Transverse colon (tissue), 4 donors: ENCODE measurements around the gene CRYGA.

Experiments
- POLR2A ChIP-seq: fragments of 450-650 bp; IDR thresholded peaks from one replicate; pipeline ENCODE4 v1.6.1; 2016; ENCODE audit warnings: antibody characterized with exemption, mild to moderate bottlenecking, moderate library complexity
- POLR2AphosphoS5 ChIP-seq, 3 donors: sonication (generic); formaldehyde crosslinking; IDR thresholded peaks; one replicate each; pipeline ENCODE4 v1.6.1; 2016; ENCODE audit warnings: antibody characterized with exemption in 3 of 3
- TF ChIP-seq, protein P1 (sequence below), 5 experiments: fragments of 200-600 bp in 3 of 5; fragments of 450-650 bp in 2 of 5; sonication (generic) in 3 of 5; IDR thresholded peaks; 1 replicate in 2 of 5; 2 replicates in 3 of 5; pipeline ENCODE4 v1.5.1; 2016 to 2017; ENCODE audit warnings: antibody characterized with exemption in 5 of 5, inconsistent platforms in 3 of 5, mild to moderate bottlenecking in 2 of 5, moderate library complexity in 1 of 5

DNA sequence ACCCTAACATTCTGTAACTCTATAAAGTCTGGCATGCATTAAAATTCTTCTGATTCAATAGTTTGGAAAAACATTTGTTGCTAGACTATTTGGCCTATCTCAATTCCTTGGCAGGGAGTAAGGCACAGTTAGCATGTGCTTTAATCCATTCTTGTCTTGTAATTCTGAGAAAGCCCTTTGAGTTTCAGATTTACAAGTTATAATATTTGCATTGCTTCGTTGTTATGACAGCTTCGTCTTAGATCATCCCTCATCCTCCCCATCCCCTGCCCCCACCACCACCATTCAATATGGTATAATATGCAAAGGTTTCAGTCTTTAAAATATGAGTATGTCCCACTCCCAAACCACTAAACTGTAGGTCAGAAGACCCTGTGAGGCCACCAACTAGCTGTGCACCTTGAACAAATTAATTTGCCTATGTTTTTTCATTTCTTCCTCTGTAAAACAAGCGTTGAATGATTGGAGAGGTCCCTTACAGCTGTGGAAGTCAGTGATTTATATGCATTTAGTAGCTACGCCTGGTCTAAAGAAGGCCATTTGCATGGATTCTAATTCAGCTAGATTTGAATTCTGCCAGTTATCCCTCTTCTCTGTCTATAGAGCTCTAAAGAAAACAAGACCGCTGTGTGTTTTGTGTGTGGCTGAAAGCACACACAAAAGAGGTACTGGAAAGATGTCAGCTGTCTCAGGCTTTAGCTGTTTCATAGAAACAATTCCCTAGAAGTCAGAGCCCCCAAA lies 25.9 kb upstream of the CRYGA start:
- TF ChIP-seq, protein P1, sequence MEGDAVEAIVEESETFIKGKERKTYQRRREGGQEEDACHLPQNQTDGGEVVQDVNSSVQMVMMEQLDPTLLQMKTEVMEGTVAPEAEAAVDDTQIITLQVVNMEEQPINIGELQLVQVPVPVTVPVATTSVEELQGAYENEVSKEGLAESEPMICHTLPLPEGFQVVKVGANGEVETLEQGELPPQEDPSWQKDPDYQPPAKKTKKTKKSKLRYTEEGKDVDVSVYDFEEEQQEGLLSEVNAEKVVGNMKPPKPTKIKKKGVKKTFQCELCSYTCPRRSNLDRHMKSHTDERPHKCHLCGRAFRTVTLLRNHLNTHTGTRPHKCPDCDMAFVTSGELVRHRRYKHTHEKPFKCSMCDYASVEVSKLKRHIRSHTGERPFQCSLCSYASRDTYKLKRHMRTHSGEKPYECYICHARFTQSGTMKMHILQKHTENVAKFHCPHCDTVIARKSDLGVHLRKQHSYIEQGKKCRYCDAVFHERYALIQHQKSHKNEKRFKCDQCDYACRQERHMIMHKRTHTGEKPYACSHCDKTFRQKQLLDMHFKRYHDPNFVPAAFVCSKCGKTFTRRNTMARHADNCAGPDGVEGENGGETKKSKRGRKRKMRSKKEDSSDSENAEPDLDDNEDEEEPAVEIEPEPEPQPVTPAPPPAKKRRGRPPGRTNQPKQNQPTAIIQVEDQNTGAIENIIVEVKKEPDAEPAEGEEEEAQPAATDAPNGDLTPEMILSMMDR (IDR thresholded peaks at IDR 0.05): no peak
- TF ChIP-seq POLR2A: no peak
- no peak for TF ChIP-seq POLR2AphosphoS5 (IDR thresholded peaks at IDR 0.05)
